GM18861 (cell line): ENCODE data around the gene PRR12.

ENCODE experiments used
- ATAC-seq: cut with Tn5 transposase; IDR thresholded peaks from one replicate; pipeline ENCODE4 v1.9.1; 2021; ENCODE audit not compliant: unreplicated experiment

PRR12 gene

GRCh38 chr19:49565261-49565660, 25.7 kb upstream of the PRR12 start:
- no peak for ATAC-seq

GRCh38 chr19:49566302-49566701, 24.7 kb upstream of the PRR12 start:
- ATAC-seq, result no peak

GRCh38 chr19:49567861-49568441, 23.0 kb upstream of the PRR12 start:
- no peak for ATAC-seq

GRCh38 chr19:49570138-49570856, 20.7 kb upstream of the PRR12 start:
- ATAC-seq, result no peak

- no peak for ATAC-seq
These were observed 19.8 kb upstream of the PRR12 start for GRCh38 chr19:49570997-49571676.

- no peak for ATAC-seq
These were observed 18.0 kb upstream of the PRR12 start for GRCh38 chr19:49573009-49573408.

- ATAC-seq, result no peak
These were observed 17.6 kb upstream of the PRR12 start for GRCh38 chr19:49573425-49573824.

GRCh38 chr19:49574206-49574755, 16.7 kb upstream of the PRR12 start:
- no peak for ATAC-seq

GRCh38 chr19:49579193-49579592, 11.8 kb upstream of the PRR12 start:
- ATAC-seq, result no peak

- ATAC-seq, result no peak
These were observed 11.1 kb upstream of the PRR12 start for GRCh38 chr19:49579947-49580263.

- ATAC-seq, result peak; percentile 58
These were observed 10.5 kb upstream of the PRR12 start, which contains the start of gene NOSIP for GRCh38 chr19:49580264-49581006. NOSIP (minus strand) TSS chr19:49580556; CDS start chr19:49560691, 19,865 bp downstream.

- ATAC-seq, result no peak
These were observed 9.9 kb upstream of the PRR12 start, which contains the start of gene PRRG2 for GRCh38 chr19:49581007-49581508. PRRG2 (plus strand) TSS chr19:49581316; CDS start chr19:49583220, 1,904 bp downstream.

- no peak for ATAC-seq
These were observed 7.7 kb upstream of the PRR12 start for GRCh38 chr19:49583239-49583638.

GRCh38 chr19:49585023-49585422, 6.0 kb upstream of the PRR12 start:
- no peak for ATAC-seq

- no peak for ATAC-seq
These were observed 3.8 kb upstream of the PRR12 start for GRCh38 chr19:49587227-49587626.

GRCh38 chr19:49588365-49589122, 2.4 kb upstream of the PRR12 start:
- ATAC-seq, result no peak

- no peak for ATAC-seq
These were observed 1.5 kb upstream of the PRR12 start for GRCh38 chr19:49589502-49589905.

GRCh38 chr19:49590071-49590970, 661 bp upstream of the PRR12 start:
- peak; percentile 68 for ATAC-seq
